Measurements from ENCODE around the gene MLN.

The MLN gene

DNA sequence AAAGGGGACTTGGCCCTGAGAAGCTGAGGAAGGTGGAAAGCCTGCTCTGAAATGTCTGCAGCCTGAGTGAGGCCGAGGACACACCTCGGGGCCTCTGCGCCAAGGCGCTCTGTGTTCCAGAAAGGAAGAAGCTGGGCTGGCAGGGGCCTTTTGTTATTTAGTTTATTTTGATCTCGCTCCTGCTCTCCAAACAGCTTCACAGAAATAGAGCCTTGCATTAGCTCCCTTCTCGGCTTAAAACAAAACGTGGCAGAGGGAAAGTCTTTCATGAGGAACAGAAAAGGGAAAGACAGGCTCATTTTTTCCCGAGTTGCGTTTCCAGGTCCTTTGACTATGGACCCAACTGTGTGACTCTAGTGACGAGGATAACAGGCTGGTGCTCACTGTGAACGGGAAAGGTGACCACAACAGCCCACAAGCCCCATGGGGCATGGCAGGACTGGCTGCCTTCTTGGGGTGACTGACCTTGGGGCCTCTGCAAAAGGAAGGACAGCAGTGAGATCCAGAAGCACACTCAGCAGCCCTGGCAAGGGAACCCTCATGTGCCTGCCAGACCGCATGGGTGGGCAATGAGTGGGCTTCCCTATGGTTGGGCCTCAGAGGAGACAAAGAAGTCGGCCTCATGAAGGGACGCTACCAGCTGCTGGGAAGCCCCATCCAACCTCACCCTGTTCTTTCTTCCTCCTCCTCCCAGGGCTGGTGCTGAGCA is 33.5 kb downstream of the MLN start:
- H3K4me3 ChIP-seq (ENCODE audit: low read length in 2 of 2) = no peak overlapping the region
- H3K27ac ChIP-seq (ENCODE audit: low read length) = peak overlapping the region; percentile 6
- H3K9ac ChIP-seq (ENCODE audit: low read length in 2 of 2) = peak overlapping the region in 1 of 2 donors; percentile 60
- H3K27me3 ChIP-seq (ENCODE audit: control insufficient read depth in 1 of 2, insufficient read depth in 2 of 2, low read length in 2 of 2) = no peaks in the 10 kb centered on the region
- peaks cover 34% of the 10 kb centered on the region for H3K4me1 ChIP-seq (ENCODE audit: control insufficient read depth, insufficient read depth, low read length)
- no peaks in the 10 kb centered on the region for H3K9me3 ChIP-seq (ENCODE audit: control insufficient read depth in 2 of 2, low read length in 2 of 2)
- H3K36me3 ChIP-seq (ENCODE audit: control insufficient read depth in 2 of 2, insufficient read depth in 2 of 2, low read length in 2 of 2) = peaks cover 19 to 26% of the 10 kb centered on the region in 2 donors

DNA sequence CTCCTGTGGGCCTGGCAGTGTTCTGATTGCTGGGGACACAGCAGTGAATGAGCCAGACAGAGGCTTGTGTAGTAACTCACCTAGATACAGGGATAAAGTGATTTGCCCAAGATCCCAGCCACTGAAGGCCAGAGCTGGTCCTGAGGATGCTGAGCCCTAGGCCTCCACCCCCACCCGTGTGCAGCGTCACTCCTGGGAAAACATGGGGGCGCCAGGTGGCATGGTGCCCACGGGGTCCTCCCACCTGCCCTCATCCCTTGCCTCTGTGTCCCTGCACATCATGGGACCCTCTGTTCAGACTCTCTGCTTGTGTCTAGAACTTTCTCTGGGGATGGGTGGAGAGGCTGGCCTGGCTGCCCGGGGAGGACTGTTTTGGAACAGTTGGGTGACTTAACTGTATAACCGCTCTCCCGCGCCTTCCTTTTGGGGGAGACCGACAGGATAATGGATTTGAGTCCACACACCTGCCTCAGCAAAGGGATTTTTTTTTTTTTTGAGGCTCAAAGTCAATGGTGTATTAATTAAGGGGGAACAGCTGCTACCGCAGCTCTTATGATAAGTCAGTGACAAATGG is 34.5 kb downstream of the MLN start:
- H3K36me3 ChIP-seq (ENCODE audit: control insufficient read depth in 2 of 2, insufficient read depth in 2 of 2, low read length in 2 of 2) = peaks cover 12 to 19% of the 10 kb centered on the region in 2 donors
- H3K27ac ChIP-seq (ENCODE audit: low read length) = peak overlapping the region; percentile 6
- no peaks in the 10 kb centered on the region for H3K27me3 ChIP-seq (ENCODE audit: control insufficient read depth in 1 of 2, insufficient read depth in 2 of 2, low read length in 2 of 2)
- H3K4me1 ChIP-seq (ENCODE audit: control insufficient read depth, insufficient read depth, low read length) = peaks cover 34% of the 10 kb centered on the region
- H3K9me3 ChIP-seq (ENCODE audit: control insufficient read depth in 2 of 2, low read length in 2 of 2) = no peaks in the 10 kb centered on the region
- H3K9ac ChIP-seq (ENCODE audit: low read length in 2 of 2) = peak overlapping the region in 1 of 2 donors; percentile 60
- H3K4me3 ChIP-seq (ENCODE audit: low read length in 2 of 2) = no peak overlapping the region

DNA sequence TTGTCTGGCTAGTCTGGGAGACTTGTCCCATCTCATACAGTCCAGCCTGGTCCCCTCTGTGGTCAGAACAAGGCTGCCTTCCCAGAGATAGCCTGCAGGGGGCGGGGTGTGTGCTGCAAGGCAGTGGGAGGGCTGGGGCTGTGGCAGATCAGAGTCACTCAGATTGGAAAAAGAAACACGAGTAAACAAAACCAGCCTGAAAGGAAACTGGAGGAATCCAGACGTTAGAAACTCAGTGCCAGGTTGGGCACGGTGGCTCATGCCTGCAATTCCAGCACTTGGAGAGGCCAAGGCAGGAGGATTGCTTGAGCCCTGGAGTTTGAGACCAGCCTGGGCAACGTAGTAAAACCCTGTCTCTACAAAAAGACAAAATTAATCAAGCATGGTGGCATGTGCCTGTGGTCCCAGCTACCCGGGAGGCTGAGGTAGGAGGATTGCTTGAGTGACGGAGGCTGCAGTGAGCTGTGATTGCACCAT is 35.1 kb downstream of the MLN start:
- no peaks in the 10 kb centered on the region for H3K9me3 ChIP-seq (ENCODE audit: control insufficient read depth in 2 of 2, low read length in 2 of 2)
- no peak overlapping the region for H3K9ac ChIP-seq (ENCODE audit: low read length in 2 of 2)
- H3K27me3 ChIP-seq (ENCODE audit: control insufficient read depth in 1 of 2, insufficient read depth in 2 of 2, low read length in 2 of 2) = no peaks in the 10 kb centered on the region
- H3K4me3 ChIP-seq (ENCODE audit: low read length in 2 of 2) = no peak overlapping the region
- H3K27ac ChIP-seq (ENCODE audit: low read length) = no peak overlapping the region
- peaks cover 34% of the 10 kb centered on the region for H3K4me1 ChIP-seq (ENCODE audit: control insufficient read depth, insufficient read depth, low read length)
- peaks cover 10 to 16% of the 10 kb centered on the region in 2 donors for H3K36me3 ChIP-seq (ENCODE audit: control insufficient read depth in 2 of 2, insufficient read depth in 2 of 2, low read length in 2 of 2)

DNA sequence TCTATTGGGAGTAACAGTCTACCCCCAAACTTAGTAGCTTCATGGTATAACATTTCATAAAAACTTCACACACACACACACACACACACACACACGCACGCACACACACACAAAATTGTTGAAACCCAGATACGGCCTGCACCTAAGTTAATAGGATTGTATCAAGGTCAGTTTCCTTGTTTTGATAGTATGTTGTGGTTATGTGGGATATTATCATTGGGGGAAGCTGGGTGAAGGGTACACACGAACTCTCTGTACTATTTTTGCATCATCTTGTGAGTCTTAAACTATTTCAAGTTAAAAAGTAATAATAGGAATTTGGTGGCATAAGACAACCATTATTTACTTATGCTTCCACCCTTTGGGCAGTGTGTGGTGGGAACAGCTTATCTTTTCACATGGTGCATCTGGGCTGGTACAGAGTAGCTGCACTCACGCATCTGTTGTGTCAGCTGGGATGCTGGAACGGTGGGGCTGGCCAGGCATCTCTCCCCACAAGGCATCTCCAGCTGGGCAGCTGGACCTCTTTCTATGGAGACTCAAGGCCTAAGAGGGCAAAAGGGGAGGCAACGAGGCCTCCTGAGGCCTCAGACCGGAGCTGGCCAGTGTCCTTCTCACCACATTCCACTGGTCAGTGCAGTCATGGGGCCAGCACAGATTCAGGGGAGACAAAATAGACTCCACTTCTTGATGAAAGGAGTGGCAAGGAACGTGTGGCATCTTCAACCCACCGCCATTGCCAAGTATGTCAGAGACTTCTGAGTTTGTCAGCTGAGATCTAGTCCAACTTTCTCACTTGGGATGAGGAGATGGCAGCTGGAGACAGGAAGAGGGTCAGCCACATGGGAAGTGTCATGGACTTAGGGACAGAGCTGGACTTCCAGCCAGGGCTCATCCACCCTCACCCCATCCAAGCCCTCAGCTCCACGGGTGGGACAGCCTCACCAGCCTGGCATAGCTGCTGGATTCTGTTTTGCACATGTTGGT is 36.6 kb downstream of the MLN start:
- peaks cover 0 to 2% of the 10 kb centered on the region in 2 donors for H3K36me3 ChIP-seq (ENCODE audit: control insufficient read depth in 2 of 2, insufficient read depth in 2 of 2, low read length in 2 of 2)
- no peak overlapping the region for H3K27ac ChIP-seq (ENCODE audit: low read length)
- H3K4me3 ChIP-seq (ENCODE audit: low read length in 2 of 2) = no peak overlapping the region
- H3K9me3 ChIP-seq (ENCODE audit: control insufficient read depth in 2 of 2, low read length in 2 of 2) = no peaks in the 10 kb centered on the region
- no peak overlapping the region for H3K9ac ChIP-seq (ENCODE audit: low read length in 2 of 2)
- no peaks in the 10 kb centered on the region for H3K27me3 ChIP-seq (ENCODE audit: control insufficient read depth in 1 of 2, insufficient read depth in 2 of 2, low read length in 2 of 2)
- H3K4me1 ChIP-seq (ENCODE audit: control insufficient read depth, insufficient read depth, low read length) = peaks cover 27% of the 10 kb centered on the region

- Histone ChIP-seq H3K4me1 (ENCODE audit: control insufficient read depth, insufficient read depth, low read length) (peaks cover 8% of the 10 kb centered on the region), H3K4me3 (ENCODE audit: low read length in 2 of 2) (no peak overlapping the region), H3K27ac (ENCODE audit: low read length) (no peak overlapping the region), H3K27me3 (ENCODE audit: control insufficient read depth in 1 of 2, insufficient read depth in 2 of 2, low read length in 2 of 2) (no peaks in the 10 kb centered on the region), H3K9ac (ENCODE audit: low read length in 2 of 2) (no peak overlapping the region), H3K9me3 (ENCODE audit: control insufficient read depth in 2 of 2, low read length in 2 of 2) (no peaks in the 10 kb centered on the region), H3K36me3 (ENCODE audit: control insufficient read depth in 2 of 2, insufficient read depth in 2 of 2, low read length in 2 of 2) (no peaks in the 10 kb centered on the region)
Measured at GRCh38 chr6:33765368-33765767, 38.4 kb downstream of the MLN start.

DNA sequence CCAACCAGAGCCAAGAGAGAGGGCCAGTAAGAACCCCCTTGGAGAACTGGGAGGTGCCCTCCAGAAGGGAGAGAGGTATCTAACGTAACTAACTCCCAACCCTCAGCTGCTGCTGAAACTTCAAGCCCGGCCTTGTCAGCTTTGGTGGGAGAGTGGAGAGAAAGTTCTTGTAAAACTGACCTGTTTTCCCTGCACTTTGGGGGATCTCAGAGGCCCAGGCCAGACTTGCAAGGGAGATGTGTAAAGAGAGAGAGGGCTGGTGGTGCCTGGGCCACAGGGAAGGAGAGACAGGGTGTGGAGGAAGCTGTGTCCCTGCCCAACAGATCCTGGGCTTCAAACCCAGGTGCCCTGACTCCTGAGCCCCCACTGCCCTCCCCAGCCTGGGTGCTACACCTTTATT is 39.8 kb downstream of the MLN start:
- Histone ChIP-seq H3K4me1 (ENCODE audit: control insufficient read depth, insufficient read depth, low read length) (no peaks in the 10 kb centered on the region), H3K9me3 (ENCODE audit: control insufficient read depth in 2 of 2, low read length in 2 of 2) (no peaks in the 10 kb centered on the region), H3K27ac (ENCODE audit: low read length) (no peak overlapping the region), H3K36me3 (ENCODE audit: control insufficient read depth in 2 of 2, insufficient read depth in 2 of 2, low read length in 2 of 2) (no peaks in the 10 kb centered on the region), H3K27me3 (ENCODE audit: control insufficient read depth in 1 of 2, insufficient read depth in 2 of 2, low read length in 2 of 2) (no peaks in the 10 kb centered on the region), H3K4me3 (ENCODE audit: low read length in 2 of 2) (no peak overlapping the region), H3K9ac (ENCODE audit: low read length in 2 of 2) (no peak overlapping the region)

GRCh38 chr6:33763483-33763882 is 40.3 kb downstream of the MLN start:
- H3K36me3 ChIP-seq (ENCODE audit: control insufficient read depth in 2 of 2, insufficient read depth in 2 of 2, low read length in 2 of 2) = no peaks in the 10 kb centered on the region
- no peaks in the 10 kb centered on the region for H3K4me1 ChIP-seq (ENCODE audit: control insufficient read depth, insufficient read depth, low read length)
- no peaks in the 10 kb centered on the region for H3K27me3 ChIP-seq (ENCODE audit: control insufficient read depth in 1 of 2, insufficient read depth in 2 of 2, low read length in 2 of 2)

GRCh38 chr6:33762713-33763112 is 41.1 kb downstream of the MLN start:
- no peaks in the 10 kb centered on the region for H3K27me3 ChIP-seq (ENCODE audit: control insufficient read depth in 1 of 2, insufficient read depth in 2 of 2, low read length in 2 of 2)
- no peaks in the 10 kb centered on the region for H3K36me3 ChIP-seq (ENCODE audit: control insufficient read depth in 2 of 2, insufficient read depth in 2 of 2, low read length in 2 of 2)
- no peak overlapping the region for H3K27ac ChIP-seq (ENCODE audit: low read length)
- H3K4me3 ChIP-seq (ENCODE audit: low read length in 2 of 2) = no peak overlapping the region
- H3K9me3 ChIP-seq (ENCODE audit: control insufficient read depth in 2 of 2, low read length in 2 of 2) = no peaks in the 10 kb centered on the region
- H3K4me1 ChIP-seq (ENCODE audit: control insufficient read depth, insufficient read depth, low read length) = no peaks in the 10 kb centered on the region
- no peak overlapping the region for H3K9ac ChIP-seq (ENCODE audit: low read length in 2 of 2)

More at GRCh38 chr6:33763483-33763882, 40.3 kb downstream of the MLN start:
- Histone ChIP-seq H3K27ac (ENCODE audit: low read length) (no peak overlapping the region), H3K9me3 (ENCODE audit: control insufficient read depth in 2 of 2, low read length in 2 of 2) (no peaks in the 10 kb centered on the region), H3K9ac (ENCODE audit: low read length in 2 of 2) (no peak overlapping the region), H3K4me3 (ENCODE audit: low read length in 2 of 2) (no peak overlapping the region)

DNA sequence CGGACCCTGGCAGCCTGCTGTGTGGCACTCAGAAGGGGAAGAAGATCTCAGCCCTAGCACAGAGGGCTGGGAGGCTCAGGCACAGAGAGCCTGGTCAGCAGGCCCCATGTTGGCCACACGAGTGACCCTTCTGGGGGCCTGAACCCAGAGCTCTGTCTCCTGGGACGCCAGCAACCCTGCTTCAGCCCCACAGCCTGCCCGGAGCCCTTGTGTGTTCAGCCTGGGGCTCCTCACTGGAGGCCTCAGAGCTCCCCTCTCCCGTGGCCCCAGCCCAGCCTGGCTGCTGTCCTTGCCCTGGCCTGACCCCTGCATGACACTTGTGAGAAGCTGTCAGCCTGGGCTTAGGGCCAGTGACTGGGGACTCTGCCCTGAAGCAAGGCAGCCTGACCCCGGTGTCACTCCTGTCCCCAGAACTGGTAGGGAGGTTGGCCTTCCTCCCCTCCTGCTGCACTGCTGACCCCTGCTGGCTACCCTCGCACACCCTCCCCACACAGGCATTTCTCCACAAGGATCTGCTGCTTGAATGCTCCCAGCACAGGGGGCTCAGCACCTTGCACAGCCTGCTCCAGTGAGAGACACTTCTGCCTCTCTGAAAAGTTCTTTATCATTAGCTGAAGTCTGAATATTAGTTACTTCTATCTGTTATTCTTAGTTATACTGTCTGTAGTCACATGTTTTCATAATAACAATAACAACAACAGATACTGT is 41.7 kb downstream of the MLN start:
- H3K36me3 ChIP-seq (ENCODE audit: control insufficient read depth in 2 of 2, insufficient read depth in 2 of 2, low read length in 2 of 2) = no peaks in the 10 kb centered on the region
- peaks cover 1% of the 10 kb centered on the region for H3K4me1 ChIP-seq (ENCODE audit: control insufficient read depth, insufficient read depth, low read length)
- H3K9me3 ChIP-seq (ENCODE audit: control insufficient read depth in 2 of 2, low read length in 2 of 2) = no peaks in the 10 kb centered on the region
- H3K9ac ChIP-seq (ENCODE audit: low read length in 2 of 2) = no peak overlapping the region
- H3K27me3 ChIP-seq (ENCODE audit: control insufficient read depth in 1 of 2, insufficient read depth in 2 of 2, low read length in 2 of 2) = no peaks in the 10 kb centered on the region
- H3K4me3 ChIP-seq (ENCODE audit: low read length in 2 of 2) = no peak overlapping the region
- H3K27ac ChIP-seq (ENCODE audit: low read length) = no peak overlapping the region

DNA sequence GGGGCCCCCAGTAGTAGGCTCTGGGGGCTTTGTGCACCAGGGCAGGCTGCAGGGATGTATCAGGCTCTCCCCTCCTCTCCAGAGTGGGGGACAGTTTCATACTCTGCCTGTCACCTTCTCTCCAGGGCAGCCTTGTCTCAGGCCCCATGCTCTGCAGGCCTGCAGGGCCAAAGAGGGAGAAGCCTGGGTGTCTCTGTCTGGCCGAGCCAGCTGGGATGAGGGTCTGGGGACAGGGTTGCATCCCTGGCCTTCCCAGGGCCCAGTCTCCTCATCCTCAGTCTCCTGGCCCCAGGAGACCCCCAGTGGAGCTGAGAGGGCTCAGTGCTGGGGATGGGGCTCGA is 42.3 kb downstream of the MLN start:
- Histone ChIP-seq H3K36me3 (ENCODE audit: control insufficient read depth in 2 of 2, insufficient read depth in 2 of 2, low read length in 2 of 2) (no peaks in the 10 kb centered on the region), H3K27ac (ENCODE audit: low read length) (no peak overlapping the region), H3K9ac (ENCODE audit: low read length in 2 of 2) (no peak overlapping the region), H3K4me1 (ENCODE audit: control insufficient read depth, insufficient read depth, low read length) (peaks cover 4% of the 10 kb centered on the region), H3K4me3 (ENCODE audit: low read length in 2 of 2) (no peak overlapping the region), H3K27me3 (ENCODE audit: control insufficient read depth in 1 of 2, insufficient read depth in 2 of 2, low read length in 2 of 2) (no peaks in the 10 kb centered on the region), H3K9me3 (ENCODE audit: control insufficient read depth in 2 of 2, low read length in 2 of 2) (no peaks in the 10 kb centered on the region)
